Endodermal cell (in vitro differentiated cells): Measurements from ENCODE around the gene OR9Q2. TPM values are rescaled to one million over a fixed set of nuclear protein-coding genes. Genes with fewer than 3 reads are reported as not detected.

ENCODE experiments used
- DNase-seq: peaks from one replicate; pipeline ENCODE4 v3.0.0-alpha.2; 2017
- H3K27ac ChIP-seq: 2 replicates; pipeline ENCODE4 v1.5.1; 2013; ENCODE audit warnings: mild to moderate bottlenecking, low read depth, low read length, moderate library complexity
- H3K27me3 ChIP-seq: 2 replicates; pipeline ENCODE4 v1.6.1; 2013; ENCODE audit warnings: mild to moderate bottlenecking, low read length, moderate library complexity; ENCODE audit not compliant: insufficient read depth, control insufficient read depth, poor library complexity, severe bottlenecking
- H3K36me3 ChIP-seq: 2 replicates; pipeline ENCODE4 v1.7.0; 2013; ENCODE audit warnings: mild to moderate bottlenecking, low read length, moderate library complexity; ENCODE audit not compliant: control insufficient read depth, insufficient read depth
- H3K4me1 ChIP-seq: one replicate; pipeline ENCODE4 v1.7.0; 2013; ENCODE audit warnings: low read length; ENCODE audit not compliant: control insufficient read depth, insufficient read depth
- H3K4me3 ChIP-seq: 2 replicates; pipeline ENCODE4 v1.5.1; 2013; ENCODE audit warnings: mild to moderate bottlenecking, low read length, moderate library complexity
- H3K9ac ChIP-seq: 2 replicates; pipeline ENCODE4 v1.6.1; 2013; ENCODE audit warnings: mild to moderate bottlenecking, low read length, moderate library complexity; ENCODE audit not compliant: poor library complexity, severe bottlenecking; ENCODE audit errors: extremely low read depth
- H3K9me3 ChIP-seq: 2 replicates; pipeline ENCODE4 v1.6.1; 2013; ENCODE audit warnings: mild to moderate bottlenecking, low read length, moderate library complexity; ENCODE audit not compliant: control insufficient read depth
- H3K27ac Mint-ChIP-seq: 2 replicates; pipeline ENCODE4 v1.8.0; 2020; ENCODE audit warnings: mixed read lengths
- H3K27me3 Mint-ChIP-seq: 2 replicates; pipeline ENCODE4 v1.8.0; 2021; ENCODE audit warnings: mild to moderate bottlenecking, mixed read lengths; ENCODE audit not compliant: insufficient read depth
- H3K36me3 Mint-ChIP-seq: 2 replicates; pipeline ENCODE4 v1.8.0; 2020; ENCODE audit warnings: low read depth, mixed read lengths
- H3K4me1 Mint-ChIP-seq: 2 replicates; pipeline ENCODE4 v1.8.0; 2020; ENCODE audit warnings: mixed read lengths
- H3K4me3 Mint-ChIP-seq: 2 replicates; pipeline ENCODE4 v1.8.0; 2020; ENCODE audit warnings: mild to moderate bottlenecking, moderate library complexity, mixed read lengths
- H3K9me3 Mint-ChIP-seq: 2 replicates; pipeline ENCODE4 v1.8.0; 2020; ENCODE audit warnings: mild to moderate bottlenecking, mixed read lengths
- CTCF ChIP-seq: fragments of 200-600 bp; sonication (generic); conservative IDR thresholded peaks from 2 replicates; pipeline ENCODE4 v1.5.0; 2021; ENCODE audit warnings: antibody characterized with exemption, mild to moderate bottlenecking
- WGBS, 2 experiments: methylation state at CpG; one replicate each; pipeline versions ENCODE4 v1.1.5 to v1.1.7; 2013; ENCODE audit warnings: missing lambda C conversion rate in 2 of 2, mixed read lengths in 1 of 2; ENCODE audit not compliant: insufficient coverage in 1 of 2, insufficient read length in 1 of 2; 5-methylcytosine and 5-hydroxymethylcytosine counted together
- total RNA-seq, 2 donors: library from RNA; stranded (reverse); fragmentation: NEBNext Ultra II Directional in 1 of 2; extraction: Animal tissue kit (Norgen Biotek cat#: 25700) in 1 of 2; gene quantifications; 2 replicates in 1 of 2; 3 replicates in 1 of 2; pipeline ENCODE4 v1.2.1, GENCODE V29; 2021

The OR9Q2 gene
- total RNA-seq, 2 donors from 2014 or later, result not detected

GRCh38 chr11:58177409-58178054 is 11.3 kb upstream of the OR9Q2 start:
- Histone ChIP-seq H3K36me3 (no peaks in the 10 kb centered on the region), H3K9ac (no peak overlapping the region), H3K4me3 (no peak overlapping the region), H3K4me1 (no peaks in the 10 kb centered on the region), H3K27me3 (no peaks in the 10 kb centered on the region), H3K27ac (no peak overlapping the region), H3K9me3 (no peaks in the 10 kb centered on the region)
- TF ChIP-seq CTCF, result no peak
- H3K27ac Mint-ChIP-seq, result no peak overlapping the region
- H3K36me3 Mint-ChIP-seq, result no peaks in the 10 kb centered on the region
- no peak overlapping the region for H3K4me3 Mint-ChIP-seq
- 79 to 84% methylated on average over 2 to 4 of the region's 5 CpGs for whole genome bisulfite sequencing, 2 experiments
- no peak for DNase-seq
- H3K27me3 Mint-ChIP-seq, result no peaks in the 10 kb centered on the region
- H3K4me1 Mint-ChIP-seq, result no peaks in the 10 kb centered on the region
- H3K9me3 Mint-ChIP-seq, result no peaks in the 10 kb centered on the region

GRCh38 chr11:58178444-58178843 is 10.4 kb upstream of the OR9Q2 start:
- Histone ChIP-seq H3K27me3 (no peaks in the 10 kb centered on the region), H3K36me3 (no peaks in the 10 kb centered on the region), H3K4me1 (no peaks in the 10 kb centered on the region), H3K9ac (no peak overlapping the region), H3K27ac (no peak overlapping the region), H3K4me3 (no peak overlapping the region), H3K9me3 (no peaks in the 10 kb centered on the region)
- H3K27me3 Mint-ChIP-seq, result no peaks in the 10 kb centered on the region
- no peaks in the 10 kb centered on the region for H3K9me3 Mint-ChIP-seq
- H3K4me1 Mint-ChIP-seq, result no peaks in the 10 kb centered on the region
- DNase-seq, result no peak
- H3K4me3 Mint-ChIP-seq, result no peak overlapping the region
- no peak for TF ChIP-seq CTCF
- 82 to 83% methylated on average over 5 of the region's 6 CpGs for WGBS, 2 experiments
- no peaks in the 10 kb centered on the region for H3K36me3 Mint-ChIP-seq
- H3K27ac Mint-ChIP-seq, result no peak overlapping the region

- H3K4me1 ChIP-seq, result peaks cover 2% of the 10 kb centered on the region
- H3K27me3 ChIP-seq, result no peaks in the 10 kb centered on the region
- H3K36me3 ChIP-seq, result no peaks in the 10 kb centered on the region
- no peak overlapping the region for H3K4me3 Mint-ChIP-seq
- H3K9me3 Mint-ChIP-seq, result no peaks in the 10 kb centered on the region
- H3K27ac ChIP-seq, result no peak overlapping the region
- 87 to 90% methylated on average over 5 to 7 of the region's 7 CpGs for WGBS, 2 experiments
- H3K27me3 Mint-ChIP-seq, result no peaks in the 10 kb centered on the region
- H3K9me3 ChIP-seq, result no peaks in the 10 kb centered on the region
- DNase-seq, result no peak
- H3K36me3 Mint-ChIP-seq, result no peaks in the 10 kb centered on the region
- no peak overlapping the region for H3K9ac ChIP-seq
- H3K27ac Mint-ChIP-seq, result no peak overlapping the region
- no peak overlapping the region for H3K4me3 ChIP-seq
- no peaks in the 10 kb centered on the region for H3K4me1 Mint-ChIP-seq
- TF ChIP-seq CTCF, result no peak
Measured at GRCh38 chr11:58179648-58180047, 9.2 kb upstream of the OR9Q2 start.
